ENCODE measurements around the gene CGB5. TPM values are rescaled to one million over a fixed set of nuclear protein-coding genes. Genes with fewer than 3 reads are reported as not detected.
"Not testable (repeated sequence)": the region's sequence is repeated elsewhere in the genome, so short reads cannot be mapped to it uniquely, and the experiment has no call there.

Gene CGB5
- total RNA-seq, 1 donor from 2014 or later, result not detected

DNA sequence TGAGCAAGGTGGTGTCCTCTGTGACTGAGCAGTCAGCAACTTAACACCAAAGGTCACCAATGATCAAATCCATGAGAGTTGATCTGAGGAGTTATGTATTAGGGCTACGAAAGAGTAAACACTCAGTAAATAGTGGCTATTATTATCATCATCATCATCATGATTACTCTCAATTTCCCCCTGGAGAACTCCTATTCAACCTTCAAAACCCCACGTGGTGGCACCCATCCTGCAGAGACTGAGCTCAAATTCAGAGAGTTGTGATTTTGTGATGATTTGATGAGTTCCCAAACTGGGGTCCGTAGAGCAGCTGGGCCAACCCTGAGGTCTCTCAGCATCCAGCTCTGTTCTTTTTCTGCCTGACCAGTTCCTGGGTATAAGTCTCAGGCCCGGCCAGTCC is 6.2 kb downstream of the CGB5 start:
- DNase-seq; ATAC-seq (ENCODE audit: poor library complexity); intact Hi-C loops (cut with DNase I): not testable (repeated sequence)

DNA sequence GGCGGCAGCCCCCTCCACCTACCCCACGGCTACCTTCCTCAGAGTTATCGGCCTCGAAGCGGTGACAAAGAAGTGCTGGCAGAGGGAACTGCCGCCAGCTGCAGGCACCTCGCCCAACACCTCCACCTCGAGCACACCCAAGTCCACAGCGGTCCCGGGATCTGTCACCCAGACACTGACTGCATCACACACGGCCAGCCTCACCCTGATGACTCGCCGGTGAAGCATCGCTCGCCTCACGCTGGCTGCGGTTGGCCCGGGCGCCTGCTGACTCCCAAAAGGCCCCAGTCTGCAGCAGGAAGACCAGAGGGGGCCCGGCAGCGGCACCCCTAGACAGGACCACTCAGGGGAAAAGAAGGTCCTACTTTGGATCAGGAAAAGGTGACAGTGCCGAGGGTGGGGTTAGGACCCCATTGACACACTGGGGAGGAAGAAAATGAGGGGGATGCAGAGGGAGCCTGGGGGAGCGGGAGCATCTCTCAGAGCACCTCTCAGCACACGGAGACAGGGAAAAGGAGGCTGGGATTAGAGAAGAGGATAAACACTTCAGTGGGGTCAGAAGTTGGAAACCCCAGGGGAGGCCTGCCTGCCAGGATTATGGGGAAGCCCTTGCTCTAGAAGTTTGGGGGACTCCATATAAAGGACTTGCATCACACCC is 6.9 kb downstream of the CGB5 start:
- intact Hi-C loops (cut with DNase I); DNase-seq; ATAC-seq (ENCODE audit: poor library complexity): not testable (repeated sequence)

- intact Hi-C loops (cut with DNase I), result no loop called here
- peak; percentile 78 for DNase-seq
- ATAC-seq (ENCODE audit: poor library complexity), result peak; percentile 93
These were observed 12.7 kb downstream of the CGB5 start for GRCh38 chr19:49056101-49056901.

DNA sequence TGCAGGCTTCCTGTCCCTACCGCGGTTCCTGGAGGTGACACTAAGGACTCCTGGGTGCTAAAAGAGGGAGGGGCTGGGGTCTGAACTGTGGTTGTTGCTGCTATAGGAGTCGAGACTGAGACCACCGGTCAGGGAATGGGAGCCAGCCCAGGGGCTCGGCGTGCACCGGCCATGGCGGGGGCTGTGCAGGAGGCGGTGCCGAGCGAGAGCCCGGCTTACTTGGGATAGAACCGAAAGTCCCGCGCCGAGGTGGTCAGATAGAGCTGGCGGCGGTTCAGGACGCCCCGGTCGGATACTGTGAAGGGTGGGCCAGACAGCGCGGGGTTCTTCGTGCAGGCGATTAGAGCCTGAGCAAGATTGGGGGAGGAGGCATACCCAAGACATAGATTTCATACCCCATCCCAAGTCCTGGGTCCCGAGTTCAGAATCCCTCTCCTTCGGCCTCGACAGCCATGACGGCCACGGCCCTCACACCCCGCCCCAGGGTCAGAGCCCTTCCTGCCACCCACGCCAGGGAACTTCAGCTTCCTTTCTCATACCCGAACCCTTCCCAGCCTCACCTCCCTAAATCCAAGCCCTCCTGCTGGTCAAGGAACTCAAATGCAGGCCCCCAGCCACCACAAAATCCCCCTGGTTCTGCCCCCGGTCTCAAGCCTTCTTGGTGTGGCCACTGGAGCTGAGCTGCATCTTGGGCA is 13.4 kb downstream of the CGB5 start:
- intact Hi-C loops (cut with DNase I), result not testable (repeated sequence)
- ATAC-seq (ENCODE audit: poor library complexity), result peak; percentile 40

GRCh38 chr19:49057636-49058234 is 14.1 kb downstream of the CGB5 start, which contains the start of gene CGB7:
Gene CGB7, minus strand, starts transcription at chr19:49057749. Its CDS starts 2,374 bp downstream, at chr19:49055375.
- intact Hi-C loops (cut with DNase I), result no loop called here
- DNase-seq (peak; percentile 84), ATAC-seq (ENCODE audit: poor library complexity) (peak; percentile 85)

More for the DNA sequence above, 13.4 kb downstream of the CGB5 start:
- not testable (repeated sequence) for DNase-seq

DNA sequence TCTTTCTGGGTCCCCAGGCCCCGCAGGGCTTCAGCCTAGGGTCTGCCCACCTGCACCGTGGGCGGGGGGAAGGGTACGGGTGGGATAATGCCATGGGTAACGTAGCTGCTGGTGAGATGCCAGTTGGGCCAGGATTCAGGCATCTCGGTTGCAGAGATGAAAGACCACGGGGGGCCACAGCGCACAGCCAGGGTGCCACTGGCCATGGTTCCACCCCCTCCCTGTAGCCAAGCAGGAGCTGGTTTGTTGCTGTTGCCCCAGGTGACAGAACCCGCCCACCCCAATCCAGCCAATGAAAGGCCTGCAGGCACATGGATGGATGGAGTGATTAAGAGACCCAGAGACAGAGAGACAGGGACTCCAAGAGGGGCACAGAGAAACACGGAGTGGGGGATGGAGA is 14.9 kb downstream of the CGB5 start:
- ATAC-seq (ENCODE audit: poor library complexity) (no peak), DNase-seq (no peak)
- intact Hi-C loops (cut with DNase I), result no loop called here

GRCh38 chr19:49059053-49059452 is 15.4 kb downstream of the CGB5 start:
- no peak for ATAC-seq (ENCODE audit: poor library complexity)
- intact Hi-C loops (cut with DNase I), result no loop called here
- no peak for DNase-seq

- ATAC-seq (ENCODE audit: poor library complexity), result no peak
- no peak for DNase-seq
- intact Hi-C loops (cut with DNase I), result no loop called here
These were observed 17.4 kb downstream of the CGB5 start for GRCh38 chr19:49061000-49061399.

DNA sequence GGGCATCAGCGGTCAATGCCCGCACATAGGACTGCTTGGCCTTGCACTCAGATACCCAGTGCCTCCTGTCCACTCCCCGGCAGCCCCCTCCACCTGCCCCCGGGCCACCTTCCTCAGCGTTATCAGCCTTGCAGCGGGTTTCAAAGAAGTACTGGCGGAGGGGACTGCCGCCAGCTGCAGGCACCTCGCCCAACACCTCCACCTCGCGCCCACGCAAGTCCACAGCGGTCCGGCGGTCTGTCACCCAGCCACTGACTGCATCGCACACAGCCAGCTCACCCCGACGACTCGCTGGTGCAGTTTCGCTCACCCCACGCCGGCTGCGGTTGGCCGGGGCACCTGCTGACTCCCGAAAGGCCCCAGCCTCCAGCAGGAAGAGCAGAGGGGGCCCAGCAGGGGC is 17.8 kb downstream of the CGB5 start:
- ATAC-seq (ENCODE audit: poor library complexity), result no peak
- no peak for DNase-seq
- intact Hi-C loops (cut with DNase I), result no loop called here

GRCh38 chr19:49064029-49064629 is 20.5 kb downstream of the CGB5 start:
- intact Hi-C loops (cut with DNase I), result no loop called here
- ATAC-seq (ENCODE audit: poor library complexity), result no peak
- DNase-seq, result no peak

- intact Hi-C loops (cut with DNase I), result no loop called here
These were observed 21.3 kb downstream of the CGB5 start, which contains the start of gene NTF4 for GRCh38 chr19:49064768-49065611. Gene NTF4, minus strand, starts transcription at chr19:49064818. Its CDS starts 2,821 bp downstream, at chr19:49061997.

GRCh38 chr19:49065905-49066512 is 22.4 kb downstream of the CGB5 start:
- DNase-seq (no peak), ATAC-seq (ENCODE audit: poor library complexity) (no peak)
- intact Hi-C loops (cut with DNase I), result no loop called here

More at GRCh38 chr19:49064768-49065611, 21.3 kb downstream of the CGB5 start, which contains the start of gene NTF4:
- ATAC-seq (ENCODE audit: poor library complexity) (peak; percentile 54), DNase-seq (peak; percentile 44)

DNA sequence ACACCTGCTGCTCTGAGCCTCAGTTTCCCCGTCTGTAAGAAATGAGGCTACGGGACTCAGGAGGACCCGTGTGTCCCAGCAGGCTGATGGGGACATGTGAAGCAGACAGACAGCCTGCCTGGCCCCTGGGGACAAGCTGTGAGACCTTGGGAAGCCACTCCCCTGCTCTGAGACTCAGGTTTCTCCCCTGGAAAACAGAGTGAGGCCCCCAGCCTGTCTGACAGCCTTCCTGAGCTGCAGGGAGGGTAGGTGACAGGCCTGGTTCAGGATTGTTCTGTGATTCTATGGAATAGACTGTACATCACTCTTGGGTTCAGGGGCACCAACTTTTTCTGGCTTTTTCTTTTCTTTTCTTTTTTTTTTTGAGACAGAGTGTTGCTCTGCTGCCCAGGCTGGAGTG is 23.9 kb downstream of the CGB5 start:
- DNase-seq (no peak), ATAC-seq (ENCODE audit: poor library complexity) (no peak)
- intact Hi-C loops (cut with DNase I), result no loop called here

DNA sequence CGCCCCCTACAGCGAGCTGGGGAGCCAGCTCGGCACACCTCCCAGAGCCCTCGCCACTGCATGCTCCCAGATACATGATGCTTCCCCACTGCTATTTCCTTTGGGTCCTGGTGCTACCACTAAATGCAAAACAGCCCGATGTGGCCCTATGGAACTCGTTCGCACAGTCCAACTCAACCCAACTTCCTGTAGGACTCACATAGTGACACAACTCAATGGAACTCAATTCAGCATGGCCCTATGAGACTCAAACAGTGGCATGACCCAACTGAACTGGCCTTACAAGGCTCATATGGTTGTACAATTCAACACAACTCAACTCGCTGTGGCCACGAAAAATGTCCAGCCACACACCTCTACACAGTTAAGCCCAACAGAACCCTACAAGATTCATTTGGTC is 25.4 kb downstream of the CGB5 start:
- intact Hi-C loops (cut with DNase I), result no loop called here

DNA sequence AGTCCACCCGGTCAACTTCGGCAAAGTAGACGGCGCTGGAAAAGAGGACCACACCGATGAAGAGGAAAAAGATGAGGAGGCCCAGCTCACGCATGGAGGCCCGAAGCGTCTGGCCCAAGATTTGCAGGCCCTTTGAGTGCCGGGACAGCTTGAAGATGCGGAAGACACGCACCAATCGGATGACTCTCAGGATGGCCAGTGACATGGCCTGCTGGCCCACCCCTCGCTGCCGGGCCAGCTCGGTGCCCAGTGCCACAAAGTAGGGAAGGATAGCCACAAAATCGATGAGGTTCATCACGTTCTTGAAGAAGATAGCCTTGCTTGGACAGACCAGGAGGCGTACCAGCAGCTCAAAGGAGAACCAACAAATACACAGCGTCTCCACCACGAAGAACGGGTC is 26.8 kb downstream of the CGB5 start:
- intact Hi-C loops (cut with DNase I), result no loop called here
- ATAC-seq (ENCODE audit: poor library complexity) (no peak), DNase-seq (no peak)

More for the DNA sequence above, 25.4 kb downstream of the CGB5 start:
- ATAC-seq (ENCODE audit: poor library complexity), result no peak
- DNase-seq, result no peak

DNA sequence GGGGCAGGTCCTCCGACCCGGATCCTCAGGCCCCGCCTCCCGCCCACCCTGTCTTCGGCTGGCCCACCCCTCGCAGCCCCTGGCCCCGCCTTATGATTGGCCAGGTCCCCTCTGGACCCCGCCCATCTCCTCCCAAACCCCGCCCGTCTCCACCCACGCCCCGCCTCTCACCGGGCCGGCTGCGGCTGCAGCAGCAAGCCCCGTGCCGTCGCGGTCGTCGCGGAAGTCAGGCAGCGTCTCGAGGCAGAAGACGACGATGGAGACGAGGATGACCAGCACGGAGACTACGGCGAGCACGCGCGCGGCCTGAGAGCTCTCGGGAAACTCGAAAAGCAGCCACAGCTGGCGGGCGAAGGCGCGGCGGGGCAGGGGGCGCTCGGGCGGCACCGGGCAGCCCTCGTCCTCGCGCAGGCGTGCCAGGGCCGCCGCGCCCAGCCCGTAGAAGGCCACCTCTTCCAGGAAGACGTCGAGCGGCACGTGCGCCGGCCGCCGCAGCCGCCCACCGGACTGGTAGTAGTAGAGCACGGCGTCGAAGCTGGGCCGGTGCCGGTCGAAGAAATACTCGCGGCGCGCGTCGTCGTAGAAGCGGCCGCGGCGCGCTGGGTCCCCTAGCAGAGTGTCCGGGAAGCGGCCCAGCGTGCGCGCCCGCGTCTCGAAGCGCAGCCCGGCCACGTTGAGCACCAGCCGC is 28.4 kb downstream of the CGB5 start:
- DNase-seq (no peak), ATAC-seq (ENCODE audit: poor library complexity) (no peak)
- intact Hi-C loops (cut with DNase I), result no loop called here

Measured in Right ventricle myocardium superior (tissue), 1 donor.